ENCODE data around the gene CCR2. TPM values are rescaled to one million over a fixed set of nuclear protein-coding genes. Genes with fewer than 3 reads are reported as not detected.

The CCR2 gene
- polyA plus RNA-seq, 1 donor from 2014 or later = not detected

DNA sequence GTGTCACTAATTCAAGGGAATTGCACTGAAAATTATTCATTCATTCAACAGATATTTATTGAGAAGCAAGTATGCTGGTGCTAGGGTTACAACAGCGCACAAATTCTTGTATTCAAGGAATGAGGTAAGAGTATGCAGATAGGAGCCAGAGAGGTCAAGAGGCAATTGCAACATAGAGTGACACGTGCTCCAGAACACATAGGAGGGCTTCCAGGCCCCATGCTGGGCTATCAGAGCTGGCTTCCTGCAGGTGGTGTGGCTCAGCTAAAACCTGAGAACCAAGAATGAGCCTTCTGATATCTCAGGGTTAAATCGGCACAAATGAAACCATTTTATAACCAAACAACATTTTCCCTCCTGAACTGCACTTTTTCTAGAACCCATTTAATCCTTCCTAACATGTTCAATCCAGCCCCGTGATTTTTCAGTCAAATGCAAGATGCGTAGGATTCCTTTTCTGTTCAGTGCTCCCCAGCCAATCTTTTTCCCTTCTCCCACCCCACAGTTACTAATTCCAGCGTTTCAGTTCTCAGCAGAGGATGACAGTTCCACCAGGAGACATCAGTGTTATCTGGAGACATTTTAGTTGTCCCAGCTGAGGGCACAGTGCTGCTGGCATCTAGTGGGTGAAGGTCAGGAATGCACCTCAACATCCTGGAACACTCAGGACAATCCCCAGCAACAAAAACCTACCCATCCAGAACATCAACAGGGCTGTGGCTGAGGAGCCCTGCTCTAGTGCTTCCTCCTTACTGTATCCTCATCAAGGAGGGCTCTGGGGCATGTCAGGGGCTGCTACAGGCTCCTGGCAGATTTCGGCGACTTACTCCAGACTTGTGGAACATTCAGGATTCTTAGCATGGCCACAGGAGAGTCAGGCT, 39.9 kb downstream of the CCR2 start:
- TF ChIP-seq SMC3 (conservative IDR thresholded peaks at IDR 0.05; ENCODE audit: poor library complexity) = no peak
- TF ChIP-seq TAF1 (IDR thresholded peaks at IDR 0.05; ENCODE audit: low read depth) = no peak
- TF ChIP-seq POLR2AphosphoS5 (IDR thresholded peaks at IDR 0.05) = no peak
- TF ChIP-seq, protein P1, sequence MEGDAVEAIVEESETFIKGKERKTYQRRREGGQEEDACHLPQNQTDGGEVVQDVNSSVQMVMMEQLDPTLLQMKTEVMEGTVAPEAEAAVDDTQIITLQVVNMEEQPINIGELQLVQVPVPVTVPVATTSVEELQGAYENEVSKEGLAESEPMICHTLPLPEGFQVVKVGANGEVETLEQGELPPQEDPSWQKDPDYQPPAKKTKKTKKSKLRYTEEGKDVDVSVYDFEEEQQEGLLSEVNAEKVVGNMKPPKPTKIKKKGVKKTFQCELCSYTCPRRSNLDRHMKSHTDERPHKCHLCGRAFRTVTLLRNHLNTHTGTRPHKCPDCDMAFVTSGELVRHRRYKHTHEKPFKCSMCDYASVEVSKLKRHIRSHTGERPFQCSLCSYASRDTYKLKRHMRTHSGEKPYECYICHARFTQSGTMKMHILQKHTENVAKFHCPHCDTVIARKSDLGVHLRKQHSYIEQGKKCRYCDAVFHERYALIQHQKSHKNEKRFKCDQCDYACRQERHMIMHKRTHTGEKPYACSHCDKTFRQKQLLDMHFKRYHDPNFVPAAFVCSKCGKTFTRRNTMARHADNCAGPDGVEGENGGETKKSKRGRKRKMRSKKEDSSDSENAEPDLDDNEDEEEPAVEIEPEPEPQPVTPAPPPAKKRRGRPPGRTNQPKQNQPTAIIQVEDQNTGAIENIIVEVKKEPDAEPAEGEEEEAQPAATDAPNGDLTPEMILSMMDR (IDR thresholded peaks at IDR 0.05; ENCODE audit: poor library complexity, severe bottlenecking) = no peak
- no peak for TF ChIP-seq EP300 (conservative IDR thresholded peaks at IDR 0.05; ENCODE audit: poor library complexity, severe bottlenecking)
- no peak for TF ChIP-seq EZH2 (IDR thresholded peaks at IDR 0.05; ENCODE audit: borderline replicate concordance, insufficient read depth, low read length, poor library complexity, severe bottlenecking)
- TF ChIP-seq MXI1 (conservative IDR thresholded peaks at IDR 0.05; ENCODE audit: poor library complexity, severe bottlenecking) = no peak
- TF ChIP-seq, protein P2, sequence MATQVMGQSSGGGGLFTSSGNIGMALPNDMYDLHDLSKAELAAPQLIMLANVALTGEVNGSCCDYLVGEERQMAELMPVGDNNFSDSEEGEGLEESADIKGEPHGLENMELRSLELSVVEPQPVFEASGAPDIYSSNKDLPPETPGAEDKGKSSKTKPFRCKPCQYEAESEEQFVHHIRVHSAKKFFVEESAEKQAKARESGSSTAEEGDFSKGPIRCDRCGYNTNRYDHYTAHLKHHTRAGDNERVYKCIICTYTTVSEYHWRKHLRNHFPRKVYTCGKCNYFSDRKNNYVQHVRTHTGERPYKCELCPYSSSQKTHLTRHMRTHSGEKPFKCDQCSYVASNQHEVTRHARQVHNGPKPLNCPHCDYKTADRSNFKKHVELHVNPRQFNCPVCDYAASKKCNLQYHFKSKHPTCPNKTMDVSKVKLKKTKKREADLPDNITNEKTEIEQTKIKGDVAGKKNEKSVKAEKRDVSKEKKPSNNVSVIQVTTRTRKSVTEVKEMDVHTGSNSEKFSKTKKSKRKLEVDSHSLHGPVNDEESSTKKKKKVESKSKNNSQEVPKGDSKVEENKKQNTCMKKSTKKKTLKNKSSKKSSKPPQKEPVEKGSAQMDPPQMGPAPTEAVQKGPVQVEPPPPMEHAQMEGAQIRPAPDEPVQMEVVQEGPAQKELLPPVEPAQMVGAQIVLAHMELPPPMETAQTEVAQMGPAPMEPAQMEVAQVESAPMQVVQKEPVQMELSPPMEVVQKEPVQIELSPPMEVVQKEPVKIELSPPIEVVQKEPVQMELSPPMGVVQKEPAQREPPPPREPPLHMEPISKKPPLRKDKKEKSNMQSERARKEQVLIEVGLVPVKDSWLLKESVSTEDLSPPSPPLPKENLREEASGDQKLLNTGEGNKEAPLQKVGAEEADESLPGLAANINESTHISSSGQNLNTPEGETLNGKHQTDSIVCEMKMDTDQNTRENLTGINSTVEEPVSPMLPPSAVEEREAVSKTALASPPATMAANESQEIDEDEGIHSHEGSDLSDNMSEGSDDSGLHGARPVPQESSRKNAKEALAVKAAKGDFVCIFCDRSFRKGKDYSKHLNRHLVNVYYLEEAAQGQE (IDR thresholded peaks at IDR 0.05; ENCODE audit: borderline replicate concordance) = no peak
- TF ChIP-seq RAD21 (conservative IDR thresholded peaks at IDR 0.05) = no peak
- no peak overlapping the region for H2AFZ ChIP-seq (ENCODE audit: low read depth, low read length)
- no peaks in the 10 kb centered on the region for H3K9me2 ChIP-seq (ENCODE audit: insufficient read depth, low read length)

GRCh38 chr3:46395210-46395661, 41.3 kb downstream of the CCR2 start:
- no peak overlapping the region for H3K4me3 ChIP-seq (ENCODE audit: low read length)
- H3K9me3 ChIP-seq (ENCODE audit: low read length) = no peaks in the 10 kb centered on the region
- no peaks in the 10 kb centered on the region for H3K27me3 ChIP-seq (ENCODE audit: insufficient read depth, low read depth, low read length)
- H3F3A ChIP-seq (ENCODE audit: insufficient read depth, low read length, poor library complexity, severe bottlenecking) = no peaks in the 10 kb centered on the region
- no peak overlapping the region for H3K27ac ChIP-seq (ENCODE audit: low read length)
- no peaks in the 10 kb centered on the region for H3K79me2 ChIP-seq (replicated peaks; ENCODE audit: insufficient read depth, low read length)
- H3K9me2 ChIP-seq (ENCODE audit: insufficient read depth, low read length) = no peaks in the 10 kb centered on the region
- H3K9ac ChIP-seq (ENCODE audit: low read length) = no peak overlapping the region
- no peaks in the 10 kb centered on the region for H4K20me1 ChIP-seq (ENCODE audit: insufficient read depth)
- H3K4me2 ChIP-seq (ENCODE audit: low read length) = no peak overlapping the region
- no peak for TF ChIP-seq MXI1 (conservative IDR thresholded peaks at IDR 0.05; ENCODE audit: poor library complexity, severe bottlenecking)
- no peak for TF ChIP-seq EZH2 (IDR thresholded peaks at IDR 0.05; ENCODE audit: borderline replicate concordance, insufficient read depth, low read length, poor library complexity, severe bottlenecking)
- TF ChIP-seq, protein P2 (IDR thresholded peaks at IDR 0.05; ENCODE audit: borderline replicate concordance) = no peak
- no peak for TF ChIP-seq TAF1 (IDR thresholded peaks at IDR 0.05; ENCODE audit: low read depth)
- TF ChIP-seq RAD21 (conservative IDR thresholded peaks at IDR 0.05) = no peak
- TF ChIP-seq, protein P1 (IDR thresholded peaks at IDR 0.05; ENCODE audit: poor library complexity, severe bottlenecking) = no peak
- no peak for TF ChIP-seq SMC3 (conservative IDR thresholded peaks at IDR 0.05; ENCODE audit: poor library complexity)
- no peak for TF ChIP-seq POLR2AphosphoS5 (IDR thresholded peaks at IDR 0.05)
- no peak for TF ChIP-seq EP300 (conservative IDR thresholded peaks at IDR 0.05; ENCODE audit: poor library complexity, severe bottlenecking)
- H3K36me3 ChIP-seq (ENCODE audit: insufficient read depth, low read length) = no peaks in the 10 kb centered on the region
- H2AFZ ChIP-seq (ENCODE audit: low read depth, low read length) = no peak overlapping the region

More for the DNA sequence above, 39.9 kb downstream of the CCR2 start:
- no peaks in the 10 kb centered on the region for H3F3A ChIP-seq (ENCODE audit: insufficient read depth, low read length, poor library complexity, severe bottlenecking)
- H3K79me2 ChIP-seq (replicated peaks; ENCODE audit: insufficient read depth, low read length) = no peaks in the 10 kb centered on the region
- H3K27ac ChIP-seq (ENCODE audit: low read length) = no peak overlapping the region
- no peak overlapping the region for H3K4me2 ChIP-seq (ENCODE audit: low read length)
- H4K20me1 ChIP-seq (ENCODE audit: insufficient read depth) = no peaks in the 10 kb centered on the region
- H3K27me3 ChIP-seq (ENCODE audit: insufficient read depth, low read depth, low read length) = no peaks in the 10 kb centered on the region
- H3K4me3 ChIP-seq (ENCODE audit: low read length) = no peak overlapping the region
- no peaks in the 10 kb centered on the region for H3K9me3 ChIP-seq (ENCODE audit: low read length)
- no peaks in the 10 kb centered on the region for H3K36me3 ChIP-seq (ENCODE audit: insufficient read depth, low read length)
- H3K9ac ChIP-seq (ENCODE audit: low read length) = no peak overlapping the region

Measured in neural cell (in vitro differentiated cells).